ENCODE data around the gene NYAP1.

DNA sequence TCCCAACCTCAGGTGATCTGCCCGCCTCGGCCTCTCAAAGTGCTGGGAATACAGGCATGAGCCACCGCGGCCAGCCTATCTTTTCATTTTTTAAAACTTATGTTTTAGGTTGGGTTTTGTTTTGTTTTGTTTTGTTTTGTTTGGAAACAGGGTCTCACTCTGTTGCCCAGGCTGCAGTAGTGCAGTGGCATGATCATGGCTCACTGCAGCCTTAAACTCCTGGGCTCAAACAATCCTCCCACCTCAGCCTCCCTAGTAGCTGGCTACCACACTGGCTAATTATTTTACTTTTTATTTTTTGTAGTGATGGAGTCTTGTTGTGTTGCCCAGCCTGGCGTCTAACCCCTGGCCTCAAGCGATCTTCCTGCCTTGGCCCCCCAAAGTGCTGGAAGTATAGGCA lies 35.9 kb downstream of the NYAP1 start:
- TF ChIP-seq CTCF (IDR thresholded peaks at IDR 0.05) (no peak), POLR2A (IDR thresholded peaks at IDR 0.05) (no peak), POLR2AphosphoS5 (IDR thresholded peaks at IDR 0.05) (no peak), EP300 (IDR thresholded peaks at IDR 0.05) (no peak)
